SU-DHL-6 (cell line): Measurements from ENCODE around the gene PTCH1.

Experiments used
- CTCF ChIP-seq: fragments of 200-600 bp; sonication (generic); IDR thresholded peaks from one replicate; pipeline ENCODE4 v1.5.1; 2017; ENCODE audit warnings: antibody characterized with exemption, mild to moderate bottlenecking, low read length, moderate library complexity; ENCODE audit not compliant: insufficient read depth, poor library complexity, severe bottlenecking
- EZH2phosphoT487 ChIP-seq: fragments of 200-600 bp; sonication (generic), shearing (Covaris generic); conservative IDR thresholded peaks from 2 replicates; pipeline ENCODE4 v1.6.1; 2018; ENCODE audit warnings: mild to moderate bottlenecking, antibody characterized with exemption, low read length, moderate library complexity, mixed read lengths

GRCh38 chr9:95521699-95522098, 4.9 kb upstream of the PTCH1 start:
- TF ChIP-seq CTCF = no peak
- no peak for TF ChIP-seq EZH2phosphoT487
